ENCODE data around the gene SRC. TPM values are rescaled to one million over a fixed set of nuclear protein-coding genes. Genes with fewer than 3 reads are reported as not detected.
A peak's percentile ranks its signal among the peaks of the same experiment; 100 is the strongest.

The SRC gene
- total RNA-seq, 1 donor from 2014 or later, result 15.4 TPM

GRCh38 chr20:37382482-37383120 is 36.7 kb downstream of the SRC start:
- H3K4me3 Mint-ChIP-seq, result peak overlapping the region; percentile 4

GRCh38 chr20:37383229-37383989 is 37.5 kb downstream of the SRC start:
- Histone ChIP-seq H2AFZ (replicated peaks) (no peak overlapping the region), H3K79me2 (ENCODE audit: low read depth) (no peaks in the 10 kb centered on the region), H3K4me3 (no peak overlapping the region), H3F3A (ENCODE audit: low read depth) (peaks cover 22% of the 10 kb centered on the region), H3K9me3 (ENCODE audit: low read depth) (no peaks in the 10 kb centered on the region), H3K4me2 (no peak overlapping the region), H3K4me1 (no peaks in the 10 kb centered on the region), H3K27ac (no peak overlapping the region), H3K9ac (no peak overlapping the region), H3K36me3 (no peaks in the 10 kb centered on the region), H4K20me1 (ENCODE audit: low read depth) (peaks cover 15% of the 10 kb centered on the region), H3K27me3 (no peaks in the 10 kb centered on the region)
- Mint-ChIP-seq H3K36me3 (peaks cover 11% of the 10 kb centered on the region), H3K27me3 (ENCODE audit: insufficient read depth, low read depth) (peaks cover 6% of the 10 kb centered on the region), H3K9me3 (no peaks in the 10 kb centered on the region), H3K4me3 (peak overlapping the region; percentile 4), H3K27ac (peak overlapping the region; percentile 26), H3K4me1 (peaks cover 29% of the 10 kb centered on the region)
- TF ChIP-seq EZH2 (IDR thresholded peaks at IDR 0.05) (no peak), EZH2phosphoT487 (IDR thresholded peaks at IDR 0.05) (no peak), CTCF (IDR thresholded peaks at IDR 0.05) (no peak)
- DNase-seq (ENCODE audit: low spot score), result no peak

More at GRCh38 chr20:37382482-37383120, 36.7 kb downstream of the SRC start:
- H2AFZ ChIP-seq (replicated peaks), result no peak overlapping the region
- no peaks in the 10 kb centered on the region for H3K36me3 ChIP-seq
- no peak overlapping the region for H3K4me3 ChIP-seq
- no peak overlapping the region for H3K27ac ChIP-seq
- peaks cover 10% of the 10 kb centered on the region for H3K36me3 Mint-ChIP-seq
- no peaks in the 10 kb centered on the region for H3K9me3 ChIP-seq (ENCODE audit: low read depth)
- peaks cover 6% of the 10 kb centered on the region for H3K27me3 Mint-ChIP-seq (ENCODE audit: insufficient read depth, low read depth)
- no peaks in the 10 kb centered on the region for H3K4me1 ChIP-seq
- H4K20me1 ChIP-seq (ENCODE audit: low read depth), result peaks cover 19% of the 10 kb centered on the region
- DNase-seq (ENCODE audit: low spot score), result no peak
- no peak overlapping the region for H3K4me2 ChIP-seq
- no peak for TF ChIP-seq EZH2 (IDR thresholded peaks at IDR 0.05)
- TF ChIP-seq EZH2phosphoT487 (IDR thresholded peaks at IDR 0.05), result no peak
- peaks cover 30% of the 10 kb centered on the region for H3K4me1 Mint-ChIP-seq
- H3F3A ChIP-seq (ENCODE audit: low read depth), result peaks cover 22% of the 10 kb centered on the region
- H3K9me3 Mint-ChIP-seq, result no peaks in the 10 kb centered on the region
- H3K9ac ChIP-seq, result no peak overlapping the region
- peak overlapping the region; percentile 26 for H3K27ac Mint-ChIP-seq
- H3K27me3 ChIP-seq, result no peaks in the 10 kb centered on the region
- H3K79me2 ChIP-seq (ENCODE audit: low read depth), result no peaks in the 10 kb centered on the region

GRCh38 chr20:37384683-37385174 is 38.8 kb downstream of the SRC start:
- H4K20me1 ChIP-seq (ENCODE audit: low read depth), result peaks cover 13% of the 10 kb centered on the region
- no peak for TF ChIP-seq EZH2phosphoT487 (IDR thresholded peaks at IDR 0.05)
- TF ChIP-seq CTCF (IDR thresholded peaks at IDR 0.05), result peak; percentile 80
- no peaks in the 10 kb centered on the region for H3K79me2 ChIP-seq (ENCODE audit: low read depth)
- peaks cover 20% of the 10 kb centered on the region for H3K4me1 Mint-ChIP-seq
- no peaks in the 10 kb centered on the region for H3K36me3 ChIP-seq
- peak overlapping the region; percentile 49 for H3K4me2 ChIP-seq
- H3K27me3 Mint-ChIP-seq (ENCODE audit: insufficient read depth, low read depth), result peaks cover 8% of the 10 kb centered on the region
- H3K9me3 ChIP-seq (ENCODE audit: low read depth), result no peaks in the 10 kb centered on the region
- no peak overlapping the region for H2AFZ ChIP-seq (replicated peaks)
- peak; percentile 82 for DNase-seq (ENCODE audit: low spot score)
- H3K27ac Mint-ChIP-seq, result peak overlapping the region; percentile 65
- H3K4me3 Mint-ChIP-seq, result peak overlapping the region; percentile 69
- peak overlapping the region; percentile 7 for H3K4me3 ChIP-seq
- no peaks in the 10 kb centered on the region for H3K27me3 ChIP-seq
- H3K9me3 Mint-ChIP-seq, result no peaks in the 10 kb centered on the region
- H3K27ac ChIP-seq, result no peak overlapping the region
- peaks cover 22% of the 10 kb centered on the region for H3F3A ChIP-seq (ENCODE audit: low read depth)
- H3K9ac ChIP-seq, result no peak overlapping the region
- no peaks in the 10 kb centered on the region for H3K4me1 ChIP-seq
- H3K36me3 Mint-ChIP-seq, result peaks cover 11% of the 10 kb centered on the region
